Frontal cortex (tissue), 4 donors: ENCODE results near the gene LACRT. TPM values are rescaled to one million over a fixed set of nuclear protein-coding genes. Genes with fewer than 3 reads are reported as not detected.
"Not testable (repeated sequence)": the region's sequence is repeated elsewhere in the genome, so short reads cannot be mapped to it uniquely, and the experiment has no call there.

ENCODE experiments used
- DNase-seq, 2 donors: peaks; one replicate each; pipeline ENCODE4 v3.0.0; 2012; ENCODE audit warnings: low spot score in 2 of 2
- FAIRE-seq: peaks from 2 replicates; lab custom pipeline; 2012; peaks lifted over from hg19 to GRCh38; lab: Jason Lieb, UNC
- total RNA-seq: library from RNA; depleted of rRNA; stranded (reverse); fragments of >200 nt; gene quantifications from one replicate; pipeline ENCODE4 v1.2.3, GENCODE V29; 2014
- donor health status: control.
- donor health status: control.
- donor health status: control.

LACRT gene
- total RNA-seq, 1 donor from 2014 or later: not detected

DNA sequence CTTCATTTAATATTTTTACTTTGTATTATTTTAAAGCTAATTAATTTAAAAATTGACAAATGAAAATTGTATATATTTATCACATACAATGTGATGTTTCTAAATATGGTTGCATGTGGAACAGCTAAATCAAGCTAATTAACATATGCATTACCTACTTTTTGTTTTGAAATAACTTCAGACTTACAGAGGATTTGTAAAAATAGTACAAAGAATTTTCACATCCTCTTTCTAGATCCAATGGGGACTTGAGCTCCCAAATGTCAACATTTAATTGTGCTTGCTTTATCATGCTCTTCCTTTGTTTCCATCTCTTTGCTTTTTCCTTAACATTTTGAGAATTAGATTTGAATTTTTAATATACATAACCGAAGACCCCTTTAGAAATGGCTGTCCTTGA is 6.9 kb upstream of the LACRT start:
- FAIRE-seq (peak; percentile 13), DNase-seq (no peak)

- FAIRE-seq: no peak
- no peak for DNase-seq
Observed at GRCh38 chr12:54641089-54641488, 6.4 kb upstream of the LACRT start.

- not testable (repeated sequence) for FAIRE-seq
Observed at GRCh38 chr12:54639112-54639511, 4.4 kb upstream of the LACRT start.

DNA sequence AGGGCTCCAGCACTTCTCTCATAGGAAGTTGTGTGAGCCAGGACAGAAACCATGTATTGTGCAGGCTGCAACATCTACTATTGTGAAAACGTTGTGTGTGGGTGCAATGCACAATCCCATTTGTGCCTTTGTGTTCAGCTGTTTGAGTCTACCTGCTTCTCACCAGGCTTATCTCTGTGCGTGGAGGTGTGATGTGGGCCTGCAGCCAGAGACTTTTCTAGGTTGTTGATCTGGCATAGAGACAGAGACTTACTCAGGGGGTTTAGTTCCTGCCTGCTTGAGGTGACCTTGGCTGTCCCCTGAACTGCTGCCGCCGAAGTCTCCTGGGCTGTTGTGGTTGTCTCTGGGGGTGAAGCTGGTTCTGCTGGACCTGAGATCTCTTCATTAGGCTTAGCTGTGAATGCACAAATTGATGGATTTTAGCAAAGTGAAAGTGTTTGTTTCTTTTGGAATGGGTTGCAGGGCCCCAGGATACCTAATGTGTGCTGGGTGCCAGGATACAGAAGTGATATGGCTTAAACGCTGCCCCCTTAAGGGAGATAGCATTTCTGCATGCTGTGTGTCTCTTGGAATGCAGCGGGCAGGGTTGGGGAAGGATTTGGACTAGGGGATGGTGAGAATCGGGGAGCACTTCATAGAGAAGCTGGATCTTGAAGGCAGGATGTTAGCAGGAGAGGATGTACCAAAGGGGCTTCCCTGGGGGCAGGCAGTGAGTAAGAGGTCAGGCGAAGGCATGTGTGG is 2.5 kb downstream of the LACRT start:
- DNase-seq (no peak), FAIRE-seq (no peak)

More at GRCh38 chr12:54639112-54639511, 4.4 kb upstream of the LACRT start:
- DNase-seq: not testable (repeated sequence)

DNA sequence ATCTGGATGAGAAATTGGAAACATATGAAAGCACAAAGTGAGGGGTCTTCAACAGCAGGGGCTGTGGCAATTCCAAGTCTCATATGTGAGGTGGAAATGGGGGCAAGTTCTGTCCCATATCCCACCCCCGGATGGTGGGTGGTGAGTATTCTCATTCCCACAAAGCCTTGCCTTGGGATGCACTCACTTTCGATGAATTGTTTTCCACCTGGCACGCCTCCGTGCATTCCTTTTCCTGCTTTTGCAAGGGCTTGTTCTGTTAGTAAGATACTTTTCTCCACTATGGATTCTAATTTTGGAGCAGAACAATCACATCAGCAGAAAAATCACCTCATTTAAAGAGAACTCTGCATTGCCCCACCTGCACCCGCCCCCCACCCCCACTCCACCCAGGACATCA is 3.1 kb downstream of the LACRT start:
- DNase-seq (no peak), FAIRE-seq (no peak)

DNA sequence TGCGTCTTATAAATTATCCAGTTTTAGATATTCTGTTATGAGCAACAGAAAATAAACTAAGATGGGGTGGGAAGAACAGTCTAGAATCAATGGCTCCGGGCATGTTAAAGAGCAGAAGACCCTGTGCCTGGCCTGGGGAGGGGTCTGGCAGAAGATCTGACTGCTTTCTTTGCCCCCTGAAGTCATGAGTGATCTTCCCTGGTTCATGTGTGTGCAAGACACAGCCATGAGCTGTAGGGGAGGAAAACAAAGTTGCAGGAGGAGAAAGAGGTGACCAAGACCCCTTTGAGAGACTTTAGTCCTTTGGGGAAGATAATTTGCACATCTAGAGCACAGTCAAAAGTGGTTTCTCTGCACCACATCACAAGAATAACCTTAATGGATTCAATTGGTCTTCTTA is 4.8 kb downstream of the LACRT start:
- DNase-seq (no peak), FAIRE-seq (no peak)

GRCh38 chr12:54628186-54628846 is 6.4 kb downstream of the LACRT start:
- DNase-seq: no peak
- no peak for FAIRE-seq

DNA sequence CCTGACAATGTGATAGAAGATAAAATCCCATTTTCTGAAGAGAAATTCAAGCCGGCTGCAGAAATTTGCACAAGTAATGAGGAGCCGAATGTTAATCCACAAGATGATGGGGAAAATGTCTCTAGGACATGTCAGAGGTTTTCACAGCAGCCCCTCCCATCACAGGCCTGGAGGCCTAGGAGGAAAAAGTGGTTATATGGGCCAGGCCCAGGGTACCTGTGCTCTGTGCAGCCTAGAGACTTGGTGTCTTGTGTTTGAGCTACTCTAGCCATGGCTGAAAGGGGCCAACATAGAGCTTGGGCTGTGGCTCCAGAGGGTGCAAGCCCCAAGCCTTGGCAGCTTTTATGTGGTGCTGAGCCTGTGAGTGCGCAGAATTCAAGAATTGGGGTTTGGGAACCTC is 7.4 kb downstream of the LACRT start:
- DNase-seq (no peak), FAIRE-seq (no peak)

- DNase-seq (no peak), FAIRE-seq (no peak)
Observed at GRCh38 chr12:54625598-54625997, 9.1 kb downstream of the LACRT start.

GRCh38 chr12:54624315-54625279 is 10.1 kb downstream of the LACRT start:
- FAIRE-seq: no peak
- DNase-seq: no peak

- no peak for FAIRE-seq
- no peak for DNase-seq
Observed at GRCh38 chr12:54622463-54623183, 12.1 kb downstream of the LACRT start.

- DNase-seq: no peak
- no peak for FAIRE-seq
Observed at GRCh38 chr12:54616933-54617680, 17.6 kb downstream of the LACRT start.

DNA sequence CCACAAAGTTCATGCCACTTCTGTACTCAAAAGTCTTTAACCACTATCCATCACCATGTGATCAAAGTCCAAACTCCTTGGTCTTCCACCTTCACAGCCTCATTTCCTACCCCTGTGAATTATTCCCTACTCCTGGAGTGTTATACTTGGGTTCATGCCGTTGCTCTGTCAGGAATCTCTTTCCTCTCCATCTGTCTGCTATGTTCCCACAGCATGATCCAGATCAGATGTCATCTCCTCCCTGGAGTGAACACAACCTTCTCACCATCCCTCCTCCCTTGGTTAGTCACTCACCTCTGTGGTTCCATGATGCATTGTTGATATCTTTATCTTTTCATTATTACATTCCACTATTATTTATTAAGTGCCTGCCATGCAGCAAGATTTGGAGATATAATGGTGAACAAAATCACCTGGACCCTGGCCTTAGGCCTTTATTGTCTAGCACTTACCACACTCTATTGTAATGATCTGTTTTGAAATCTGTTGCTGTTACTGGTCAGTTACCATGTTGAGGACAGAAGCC is 22.4 kb downstream of the LACRT start:
- no peak for FAIRE-seq

GRCh38 chr12:54611715-54612149 is 23.0 kb downstream of the LACRT start:
- no peak for DNase-seq
- no peak for FAIRE-seq

More for the DNA sequence above, 22.4 kb downstream of the LACRT start:
- no peak for DNase-seq

GRCh38 chr12:54608769-54609168 is 25.9 kb downstream of the LACRT start:
- no peak for DNase-seq
- no peak for FAIRE-seq

DNA sequence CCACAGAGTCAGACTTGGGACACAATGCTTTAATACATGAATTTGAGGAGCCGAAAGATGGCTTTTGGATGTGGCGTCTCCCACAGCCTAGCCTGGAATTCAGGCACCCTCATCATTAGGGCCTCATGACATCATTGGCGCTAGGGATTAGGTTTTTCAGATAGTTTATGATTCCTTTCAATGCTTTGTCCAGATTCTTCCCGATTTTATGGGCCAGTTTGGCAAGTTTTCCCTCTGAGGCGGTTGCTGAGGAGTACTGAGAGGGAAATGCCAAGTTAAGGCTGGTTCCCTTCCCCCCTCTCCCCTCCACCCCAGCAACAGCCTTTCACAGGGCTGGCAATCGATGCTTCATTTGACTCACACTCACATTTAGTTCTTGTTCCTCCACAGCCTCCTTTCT is 26.5 kb downstream of the LACRT start:
- DNase-seq (no peak), FAIRE-seq (no peak)

DNA sequence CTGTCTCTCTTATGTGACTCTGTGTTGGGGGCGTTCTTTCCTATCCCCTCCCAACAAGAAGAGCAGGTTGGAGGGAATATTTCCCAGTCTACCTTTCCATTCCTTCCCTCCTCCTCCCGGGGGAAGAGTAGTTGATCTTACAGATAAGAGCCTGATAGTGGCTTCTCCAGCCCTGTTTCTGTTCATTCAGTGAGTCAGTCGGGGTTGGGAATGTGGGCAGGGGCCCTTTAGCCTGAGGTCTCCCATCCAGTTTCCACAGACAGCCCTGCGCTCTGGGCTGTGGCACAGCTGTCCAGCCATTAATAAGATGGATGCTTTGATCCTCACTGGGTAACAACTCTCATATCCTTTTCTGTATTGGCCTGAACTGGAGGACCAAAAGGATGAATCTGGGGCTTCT is 28.1 kb downstream of the LACRT start:
- DNase-seq (no peak), FAIRE-seq (no peak)

GRCh38 chr12:54605138-54605970 is 29.3 kb downstream of the LACRT start:
- FAIRE-seq (no peak), DNase-seq (no peak)
